ENCODE data around the gene ICAM4. TPM values are rescaled to one million over a fixed set of nuclear protein-coding genes. Genes with fewer than 3 reads are reported as not detected.
A peak's percentile ranks its signal among the peaks of the same experiment; 100 is the strongest.
"Not testable (repeated sequence)": the region's sequence is repeated elsewhere in the genome, so short reads cannot be mapped to it uniquely, and the experiment has no call there.

The ICAM4 gene
- 1 to 10 TPM; 1.3 to 3.6 (median 3.0) TPM for total RNA-seq
- total RNA-seq (2013), result 1.6 TPM

GRCh38 chr19:10286803-10287737, at the start of gene ICAM4:
Gene ICAM4 (plus strand): TSS chr19:10286955. CDS start chr19:10287013, 58 bp downstream.
- peaks cover 39% of the 10 kb centered on the region for H3K27me3 ChIP-seq (ENCODE audit: control insufficient read depth, insufficient read depth, low read length)
- H3K36me3 Mint-ChIP-seq, result peaks cover 10% of the 10 kb centered on the region
- WGBS (ENCODE audit: insufficient coverage), result 5% methylated on average over 59 of the region's 59 CpGs
- TF ChIP-seq CTCF (IDR thresholded peaks at IDR 0.05), result no peak
- peak within 1 kb of the TSS; percentile 59 for H3K4me3 Mint-ChIP-seq
- H3K9me3 Mint-ChIP-seq, result no peaks in the 10 kb centered on the region
- peaks cover 0 to 31% of the 10 kb centered on the region in 2 donors for H3K27me3 Mint-ChIP-seq (ENCODE audit: low read depth in 2 of 2)
- intact Hi-C loops (cut with micrococcal nuclease), result no loop called here
- no peaks in the 10 kb centered on the region for H3K9me3 ChIP-seq (ENCODE audit: control insufficient read depth, insufficient read depth, low read length)
- peaks cover 64% of the 10 kb centered on the region for H3K4me1 ChIP-seq (ENCODE audit: control insufficient read depth, insufficient read depth, low read length)
- H3K27ac ChIP-seq (ENCODE audit: low read length), result no peak within 1 kb of the TSS
- no peak within 1 kb of the TSS for H3K4me3 ChIP-seq (ENCODE audit: low read length)
- H3K4me1 Mint-ChIP-seq, result peaks cover 36 to 54% of the 10 kb centered on the region in 2 donors
- ATAC-seq, result no peak
- H3K36me3 ChIP-seq (ENCODE audit: control insufficient read depth, insufficient read depth, low read length), result peaks cover 31% of the 10 kb centered on the region
- H3K27ac Mint-ChIP-seq, result peak within 1 kb of the TSS; percentile 24 to 79
- peak in 1 of 2 donors; percentile 50 for DNase-seq

- 100% methylated on average over 4 of the region's 6 CpGs for WGBS (ENCODE audit: insufficient coverage)
- Histone ChIP-seq H3K9me3 (ENCODE audit: control insufficient read depth, insufficient read depth, low read length) (no peaks in the 10 kb centered on the region), H3K27ac (ENCODE audit: low read length) (no peak overlapping the region), H3K27me3 (ENCODE audit: control insufficient read depth, insufficient read depth, low read length) (no peaks in the 10 kb centered on the region), H3K36me3 (ENCODE audit: control insufficient read depth, insufficient read depth, low read length) (no peaks in the 10 kb centered on the region), H3K4me3 (ENCODE audit: low read length) (no peak overlapping the region), H3K4me1 (ENCODE audit: control insufficient read depth, insufficient read depth, low read length) (peaks cover 30% of the 10 kb centered on the region)
- no peak overlapping the region for H3K4me3 Mint-ChIP-seq
- ATAC-seq, result no peak
- peaks cover 10 to 18% of the 10 kb centered on the region in 2 donors for H3K4me1 Mint-ChIP-seq
- no peaks in the 10 kb centered on the region for H3K27me3 Mint-ChIP-seq (ENCODE audit: low read depth in 2 of 2)
- H3K36me3 Mint-ChIP-seq, result no peaks in the 10 kb centered on the region
- H3K27ac Mint-ChIP-seq, result peak overlapping the region; percentile 69 to 76
- no peak for TF ChIP-seq CTCF (IDR thresholded peaks at IDR 0.05)
- DNase-seq, result no peak
- H3K9me3 Mint-ChIP-seq, result no peaks in the 10 kb centered on the region
- intact Hi-C loops (cut with micrococcal nuclease), result loop anchor here (2.0 kb wide), 1 partner anchor 33 kb away; the partner anchor contains the start of gene ICAM1
Measured at GRCh38 chr19:10237702-10238101, 49.1 kb upstream of the ICAM4 start.

- Mint-ChIP-seq H3K36me3 (no peaks in the 10 kb centered on the region), H3K27me3 (ENCODE audit: low read depth in 2 of 2) (no peaks in the 10 kb centered on the region), H3K27ac (peak overlapping the region; percentile 69 to 76), H3K9me3 (no peaks in the 10 kb centered on the region), H3K4me3 (peak overlapping the region; percentile 9), H3K4me1 (peaks cover 10 to 18% of the 10 kb centered on the region in 2 donors)
- no peak for ATAC-seq
- H3K9me3 ChIP-seq (ENCODE audit: control insufficient read depth, insufficient read depth, low read length), result no peaks in the 10 kb centered on the region
- no peaks in the 10 kb centered on the region for H3K27me3 ChIP-seq (ENCODE audit: control insufficient read depth, insufficient read depth, low read length)
- intact Hi-C loops (cut with micrococcal nuclease), result no loop called here
- peaks cover 30% of the 10 kb centered on the region for H3K4me1 ChIP-seq (ENCODE audit: control insufficient read depth, insufficient read depth, low read length)
- 83% methylated on average over 12 of the region's 12 CpGs for WGBS (ENCODE audit: insufficient coverage)
- no peak overlapping the region for H3K27ac ChIP-seq (ENCODE audit: low read length)
- TF ChIP-seq CTCF (IDR thresholded peaks at IDR 0.05), result no peak
- no peaks in the 10 kb centered on the region for H3K36me3 ChIP-seq (ENCODE audit: control insufficient read depth, insufficient read depth, low read length)
- DNase-seq, result no peak
- no peak overlapping the region for H3K4me3 ChIP-seq (ENCODE audit: low read length)
Measured at GRCh38 chr19:10238172-10238783, 48.5 kb upstream of the ICAM4 start.

- H3K4me3 Mint-ChIP-seq; DNase-seq; H3K4me3 ChIP-seq (ENCODE audit: low read length); H3K27me3 Mint-ChIP-seq (ENCODE audit: low read depth in 2 of 2); intact Hi-C loops (cut with micrococcal nuclease); H3K27me3 ChIP-seq (ENCODE audit: control insufficient read depth, insufficient read depth, low read length); H3K36me3 Mint-ChIP-seq; H3K4me1 ChIP-seq (ENCODE audit: control insufficient read depth, insufficient read depth, low read length); H3K4me1 Mint-ChIP-seq; H3K9me3 Mint-ChIP-seq; H3K27ac Mint-ChIP-seq; H3K36me3 ChIP-seq (ENCODE audit: control insufficient read depth, insufficient read depth, low read length); H3K27ac ChIP-seq (ENCODE audit: low read length); ATAC-seq; H3K9me3 ChIP-seq (ENCODE audit: control insufficient read depth, insufficient read depth, low read length): not testable (repeated sequence)
- 93% methylated on average over 11 of the region's 11 CpGs for WGBS (ENCODE audit: insufficient coverage)
Measured at GRCh38 chr19:10241826-10242449, 44.8 kb upstream of the ICAM4 start.

Measured in natural killer cell (primary cell).